ELF-1 (cell line): ENCODE results near the gene GLYATL1.
"Not testable (repeated sequence)": the region's sequence is repeated elsewhere in the genome, so short reads cannot be mapped to it uniquely, and the experiment has no call there.

Source experiments
- DNase-seq: peaks from one replicate; pipeline ENCODE4 v3.0.0-alpha.2; 2016; ENCODE audit warnings: low read depth, low spot score

Gene GLYATL1

GRCh38 chr11:58998480-58999290 is 59.4 kb downstream of the GLYATL1 start:
- no peak for DNase-seq

GRCh38 chr11:58999291-58999680 is 60.0 kb downstream of the GLYATL1 start:
- no peak for DNase-seq

DNA sequence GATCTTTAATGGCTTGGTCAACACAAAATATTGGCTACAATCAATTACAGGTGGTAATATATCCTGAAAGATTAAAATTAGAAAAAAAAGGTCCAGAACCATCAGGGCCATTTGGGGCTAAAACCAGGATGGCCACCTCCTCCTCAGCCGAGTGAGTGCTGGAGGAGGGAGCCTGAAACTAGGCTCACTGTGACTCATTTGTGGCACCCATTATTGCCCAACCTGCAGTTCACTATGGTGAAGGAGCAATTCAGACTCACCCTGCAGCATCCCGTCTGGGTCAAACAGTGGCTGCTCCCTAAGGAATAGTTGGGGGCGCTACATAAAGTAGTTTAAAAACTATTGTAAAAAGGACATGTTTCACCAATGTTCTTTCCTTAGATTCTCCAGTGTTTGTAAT is 60.7 kb downstream of the GLYATL1 start:
- DNase-seq: no peak

DNA sequence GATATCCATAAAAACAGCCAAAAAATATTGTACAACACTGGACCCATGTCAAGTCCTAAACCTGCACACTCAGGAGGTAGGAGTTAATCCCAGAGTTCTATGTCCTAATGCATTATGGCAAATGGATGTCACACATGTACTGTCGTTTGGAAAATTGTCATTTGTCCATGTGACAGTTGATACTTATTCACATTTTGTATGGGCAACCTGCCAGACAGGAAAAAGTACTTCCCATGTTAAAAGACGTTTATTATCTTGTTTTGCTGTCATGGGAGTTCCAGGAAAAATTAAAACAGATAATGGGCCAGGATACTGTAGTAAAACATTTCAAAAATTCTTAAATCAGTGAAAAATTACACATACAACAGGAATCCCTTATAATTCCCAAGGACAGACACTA is 62.7 kb downstream of the GLYATL1 start:
- DNase-seq: not testable (repeated sequence)
